NCI-H82 treated with DMSO at 0.1 percent for 48 hours (cell line): ENCODE results near the gene RASD2.
"Not testable (repeated sequence)": the region's sequence is repeated elsewhere in the genome, so short reads cannot be mapped to it uniquely, and the experiment has no call there.

ENCODE experiments used
- DNase-seq: peaks from one replicate; lab custom pipeline; 2025; ENCODE audit not compliant: unreplicated experiment; lab: John Stamatoyannopoulos, UW

The RASD2 gene

GRCh38 chr22:35540595-35541253 is at the start of gene RASD2:
Gene RASD2, plus strand, starts transcription at chr22:35540831. Its CDS starts 5,979 bp downstream, at chr22:35546810.
- no peak for DNase-seq

GRCh38 chr22:35491061-35491907 is 49.3 kb upstream of the RASD2 start:
- DNase-seq, result not testable (repeated sequence)

- DNase-seq, result no peak
These were observed 48.7 kb upstream of the RASD2 start for GRCh38 chr22:35491908-35492380.

GRCh38 chr22:35493074-35493473 is 47.6 kb upstream of the RASD2 start:
- DNase-seq, result no peak

- DNase-seq, result not testable (repeated sequence)
These were observed 44.9 kb upstream of the RASD2 start for GRCh38 chr22:35495711-35496110.

GRCh38 chr22:35496768-35497312 is 43.8 kb upstream of the RASD2 start:
- DNase-seq, result no peak

- DNase-seq, result no peak
These were observed 42.4 kb upstream of the RASD2 start for GRCh38 chr22:35498026-35498800.

- DNase-seq, result no peak
These were observed 37.8 kb upstream of the RASD2 start for GRCh38 chr22:35502836-35503235.

GRCh38 chr22:35505399-35506258 is 35.0 kb upstream of the RASD2 start:
- no peak for DNase-seq

- no peak for DNase-seq
These were observed 34.4 kb upstream of the RASD2 start for GRCh38 chr22:35506259-35506570.

- DNase-seq, result not testable (repeated sequence)
These were observed 32.8 kb upstream of the RASD2 start for GRCh38 chr22:35507851-35508250.

GRCh38 chr22:35509451-35509850 is 31.2 kb upstream of the RASD2 start:
- no peak for DNase-seq

- DNase-seq, result no peak
These were observed 30.7 kb upstream of the RASD2 start for GRCh38 chr22:35509960-35510359.

GRCh38 chr22:35510481-35510934 is 30.1 kb upstream of the RASD2 start:
- DNase-seq, result no peak

GRCh38 chr22:35510951-35511350 is 29.7 kb upstream of the RASD2 start:
- no peak for DNase-seq

GRCh38 chr22:35514366-35514765 is 26.3 kb upstream of the RASD2 start:
- DNase-seq, result no peak

GRCh38 chr22:35515952-35516351 is 24.7 kb upstream of the RASD2 start:
- not testable (repeated sequence) for DNase-seq

GRCh38 chr22:35516723-35517122 is 23.9 kb upstream of the RASD2 start:
- DNase-seq, result no peak

- no peak for DNase-seq
These were observed 23.4 kb upstream of the RASD2 start for GRCh38 chr22:35517207-35517606.
